Measurements from ENCODE around the gene ZNF708.
"Not testable (repeated sequence)": the region's sequence is repeated elsewhere in the genome, so short reads cannot be mapped to it uniquely, and the experiment has no call there.

ZNF708 gene

DNA sequence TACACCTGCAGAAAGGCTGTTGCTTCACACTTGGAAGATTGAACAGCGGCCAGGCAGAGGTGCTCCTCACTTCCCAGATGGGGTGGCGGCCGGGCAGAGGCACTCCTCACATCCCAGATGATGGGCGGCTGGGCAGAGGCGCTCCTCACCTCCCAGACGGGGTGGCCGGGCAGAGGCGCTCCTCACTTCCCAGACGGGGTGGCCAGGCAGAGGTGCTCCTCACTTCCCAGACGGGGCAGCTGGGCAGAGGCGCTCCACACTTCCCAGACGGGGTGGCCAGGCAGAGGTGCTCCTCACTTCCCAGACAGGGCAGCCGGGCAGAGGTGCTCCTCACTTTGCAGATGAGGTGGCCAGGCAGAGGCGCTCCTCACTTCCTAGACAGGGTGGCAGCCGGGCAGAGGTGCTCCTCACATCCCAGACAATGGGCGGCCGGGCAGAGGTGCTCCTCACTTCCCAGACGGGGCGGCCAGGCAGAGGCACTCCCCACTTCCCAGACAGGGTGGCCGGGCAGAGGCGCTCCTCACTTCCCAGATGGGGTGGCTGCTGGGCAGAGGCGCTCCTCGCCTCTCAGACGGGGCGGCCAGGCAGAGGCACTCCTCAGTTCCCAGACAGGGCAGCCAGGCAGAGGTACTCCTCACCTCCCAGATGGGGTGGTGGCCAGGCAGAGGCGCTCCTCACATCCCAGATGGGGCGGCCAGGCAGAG, 69.6 kb downstream of the ZNF708 start:
- not testable (repeated sequence) for DNase-seq

DNA sequence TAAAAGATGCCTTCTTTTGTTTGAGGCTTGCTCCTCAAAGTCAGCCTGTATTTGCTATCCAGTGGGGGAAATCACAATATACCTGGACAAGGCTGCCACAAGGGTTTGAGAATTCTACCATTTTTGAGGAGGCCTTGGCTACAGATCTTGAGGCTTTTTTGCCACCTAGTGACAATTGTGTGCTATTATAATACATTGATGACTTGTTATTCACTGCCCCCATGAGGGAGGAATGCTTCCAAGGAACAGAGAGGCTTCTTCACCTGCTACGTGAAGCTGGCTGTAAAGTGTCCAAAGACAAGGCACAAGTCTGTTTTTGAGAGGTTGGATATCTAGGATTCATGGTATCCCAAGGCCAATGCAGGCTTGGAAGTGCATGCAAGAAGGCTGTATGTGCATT, 72.5 kb downstream of the ZNF708 start:
- no peak for DNase-seq
